GM10266 (cell line): ENCODE data around the gene ZNF502.
"Not testable (repeated sequence)": the region's sequence is repeated elsewhere in the genome, so short reads cannot be mapped to it uniquely, and the experiment has no call there.

Experiments
- DNase-seq: peaks from one replicate; pipeline ENCODE4 v3.0.0; 2012; ENCODE audit errors: extremely low spot score
- TF ChIP-seq, protein P1 (sequence below): IDR thresholded peaks from 2 replicates; pipeline ENCODE4 v1.5.1; 2012; ENCODE audit warnings: mild to moderate bottlenecking, low read depth; ENCODE audit not compliant: control insufficient read depth, insufficient read depth; ENCODE audit errors: missing control alignments

ZNF502 gene

DNA sequence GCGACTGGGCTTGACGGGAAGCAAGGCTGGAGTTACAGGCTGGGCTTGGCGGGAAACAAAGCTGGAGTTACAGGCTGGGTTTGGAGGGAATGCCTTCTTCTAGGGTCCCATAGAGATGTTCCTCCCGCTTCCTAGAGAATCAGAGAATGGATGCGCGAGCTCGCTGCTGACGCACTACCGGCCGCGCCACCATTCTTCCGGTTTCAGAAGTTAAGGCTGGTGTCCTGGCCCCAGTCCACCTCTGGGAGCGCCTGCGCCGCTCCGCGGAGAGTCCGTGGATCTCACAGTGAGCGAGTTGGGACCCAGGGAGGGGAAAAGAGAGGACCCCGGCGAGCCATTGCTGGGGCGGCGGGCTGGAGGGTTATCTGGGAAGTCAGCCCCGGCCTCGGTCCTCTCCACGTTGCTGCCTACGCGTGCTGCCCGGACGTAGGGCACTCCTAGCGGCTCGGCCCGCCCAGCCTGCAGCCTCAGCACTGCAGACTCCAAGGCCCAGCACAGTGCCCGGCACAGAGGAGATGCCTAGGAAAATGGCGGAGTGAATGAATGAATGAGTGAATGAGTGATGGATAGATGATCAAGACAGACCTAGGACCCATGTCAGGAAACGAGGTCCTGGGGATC is at the start of gene ZNF502:
Gene ZNF502 (plus strand): TSS at position 206 of the 621 bp plus-strand sequence. CDS start 7,602 bp downstream, outside the sequence.
- peak; percentile 38 for DNase-seq
- TF ChIP-seq, protein P1, sequence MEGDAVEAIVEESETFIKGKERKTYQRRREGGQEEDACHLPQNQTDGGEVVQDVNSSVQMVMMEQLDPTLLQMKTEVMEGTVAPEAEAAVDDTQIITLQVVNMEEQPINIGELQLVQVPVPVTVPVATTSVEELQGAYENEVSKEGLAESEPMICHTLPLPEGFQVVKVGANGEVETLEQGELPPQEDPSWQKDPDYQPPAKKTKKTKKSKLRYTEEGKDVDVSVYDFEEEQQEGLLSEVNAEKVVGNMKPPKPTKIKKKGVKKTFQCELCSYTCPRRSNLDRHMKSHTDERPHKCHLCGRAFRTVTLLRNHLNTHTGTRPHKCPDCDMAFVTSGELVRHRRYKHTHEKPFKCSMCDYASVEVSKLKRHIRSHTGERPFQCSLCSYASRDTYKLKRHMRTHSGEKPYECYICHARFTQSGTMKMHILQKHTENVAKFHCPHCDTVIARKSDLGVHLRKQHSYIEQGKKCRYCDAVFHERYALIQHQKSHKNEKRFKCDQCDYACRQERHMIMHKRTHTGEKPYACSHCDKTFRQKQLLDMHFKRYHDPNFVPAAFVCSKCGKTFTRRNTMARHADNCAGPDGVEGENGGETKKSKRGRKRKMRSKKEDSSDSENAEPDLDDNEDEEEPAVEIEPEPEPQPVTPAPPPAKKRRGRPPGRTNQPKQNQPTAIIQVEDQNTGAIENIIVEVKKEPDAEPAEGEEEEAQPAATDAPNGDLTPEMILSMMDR: no peak

DNA sequence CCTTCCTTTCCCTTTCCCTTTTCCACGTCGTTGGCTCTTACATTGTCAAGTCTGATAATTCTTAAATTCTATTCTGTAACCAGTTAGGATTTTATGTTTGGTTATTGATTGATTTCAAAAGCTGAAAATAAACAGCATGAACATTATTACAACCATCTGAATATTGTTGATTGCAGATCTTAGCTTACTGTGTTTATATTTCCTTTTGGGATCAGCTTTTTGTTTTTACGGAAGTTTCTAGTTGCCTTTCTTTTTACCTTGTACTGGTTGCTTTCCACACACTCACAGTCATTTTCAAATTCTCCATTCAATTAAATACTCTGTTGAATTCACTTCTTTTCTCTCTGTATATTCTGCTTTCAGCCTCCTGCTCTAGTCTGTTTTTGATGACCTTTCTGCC is 47.3 kb upstream of the ZNF502 start:
- TF ChIP-seq, protein P1: no peak
- DNase-seq: no peak

DNA sequence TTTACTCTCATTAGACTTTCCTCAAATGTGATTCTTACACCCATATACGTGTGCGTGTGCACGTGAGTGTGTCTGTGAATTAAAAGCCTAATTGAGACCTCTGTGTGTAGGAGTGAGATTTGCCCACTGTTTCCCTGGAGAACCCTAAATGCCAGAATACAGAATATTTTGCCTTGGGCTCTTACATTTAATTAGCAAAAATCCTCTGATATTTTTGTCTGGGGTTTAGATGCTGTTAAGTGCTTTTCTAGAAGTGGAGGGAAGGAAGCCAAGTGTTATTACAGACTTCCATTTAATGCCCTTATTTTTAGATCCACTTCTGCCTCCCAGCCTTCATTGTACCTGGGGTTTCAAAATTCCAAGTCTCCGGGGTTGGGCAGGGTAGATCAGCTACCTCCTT is 46.1 kb upstream of the ZNF502 start:
- TF ChIP-seq, protein P1: no peak

DNA sequence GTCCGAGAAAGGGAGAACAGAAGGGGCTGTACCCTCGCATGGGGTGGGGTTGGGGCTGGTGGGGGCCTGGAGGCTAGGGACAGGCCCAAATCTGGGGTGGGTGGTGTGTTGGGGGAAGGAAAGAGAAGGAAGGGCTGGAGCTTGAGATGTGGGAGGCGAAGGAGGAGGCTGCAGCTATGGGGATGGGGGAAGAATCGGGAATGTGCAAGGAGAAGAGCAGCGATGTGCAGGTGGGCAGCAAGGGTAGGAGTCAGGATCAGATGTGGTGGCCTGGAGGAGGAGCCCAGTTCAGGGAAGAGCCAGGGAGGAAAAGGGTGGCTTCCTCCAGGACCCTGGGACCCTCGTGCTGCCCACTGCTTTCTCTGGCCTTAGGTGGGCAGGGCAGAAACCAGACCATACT is 42.7 kb upstream of the ZNF502 start:
- TF ChIP-seq, protein P1: no peak
- no peak for DNase-seq

More for the DNA sequence above, 46.1 kb upstream of the ZNF502 start:
- DNase-seq: no peak

DNA sequence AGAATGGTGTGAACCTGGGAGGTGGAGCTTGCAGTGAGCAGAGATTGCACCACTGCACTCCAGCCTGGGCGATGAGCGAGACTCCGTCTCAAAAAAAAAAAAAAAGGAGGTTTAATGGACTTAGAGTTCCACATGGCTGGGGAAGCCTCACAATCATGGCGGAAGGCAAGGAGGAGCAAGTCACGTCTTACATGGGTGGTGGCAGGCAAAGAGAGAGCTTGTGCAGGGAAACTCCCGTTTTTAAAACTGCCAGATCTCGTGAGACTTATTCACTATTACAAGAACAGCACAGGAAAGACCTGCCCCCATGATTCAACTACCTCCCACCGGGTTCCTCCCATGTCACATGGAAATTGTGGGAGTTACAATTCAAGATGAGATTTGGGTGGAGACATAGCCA is 39.0 kb upstream of the ZNF502 start:
- not testable (repeated sequence) for DNase-seq

DNA sequence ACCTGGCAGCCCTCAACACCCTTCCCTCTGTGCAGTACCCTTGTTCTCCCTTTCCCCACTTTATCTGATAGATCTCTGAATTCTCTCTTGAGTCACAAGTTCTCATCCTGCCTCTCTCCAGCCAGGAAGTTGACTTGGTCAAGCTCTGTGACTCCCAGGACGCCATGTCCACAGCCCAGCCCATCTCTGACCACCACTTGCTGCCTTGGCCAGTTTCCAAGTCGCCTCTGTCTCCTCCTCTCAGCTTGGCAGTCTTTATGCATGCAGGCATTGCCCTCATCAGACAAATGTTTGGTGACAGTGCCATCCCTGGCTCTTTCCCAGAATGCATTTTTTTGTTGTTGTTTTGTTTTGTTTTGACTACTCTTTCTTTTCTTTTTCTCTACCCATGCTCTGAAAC is 38.2 kb upstream of the ZNF502 start:
- TF ChIP-seq, protein P1: no peak
- no peak for DNase-seq

DNA sequence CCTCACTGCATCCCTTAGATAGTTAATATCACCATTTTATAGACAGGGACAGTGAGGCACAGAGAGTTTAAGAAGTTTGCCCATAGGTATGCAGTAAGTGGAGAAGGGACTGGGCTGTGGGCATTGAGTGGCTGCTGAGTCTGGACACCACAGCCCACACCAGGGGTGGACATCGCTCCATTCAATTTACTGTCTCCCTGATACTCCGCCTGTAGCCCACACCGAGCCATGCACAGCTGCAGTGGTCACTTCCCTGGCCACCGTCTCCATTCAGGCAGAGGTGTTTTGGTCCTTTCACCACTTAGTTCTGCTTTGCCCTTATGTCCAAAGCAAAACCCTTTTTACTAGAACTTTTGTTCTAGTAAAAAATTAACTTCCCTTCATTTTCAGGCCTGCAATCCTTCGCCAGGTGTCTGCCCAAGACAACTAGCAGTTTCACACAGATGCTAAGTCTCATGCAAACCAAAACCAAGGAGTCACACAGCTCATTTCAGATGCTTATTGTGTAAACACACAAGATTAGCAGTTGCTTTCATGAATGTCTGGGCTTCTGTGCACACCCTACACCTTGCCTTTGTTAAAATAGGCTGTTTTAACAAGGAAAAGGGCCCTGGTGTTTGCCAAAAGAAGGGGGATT is 33.9 kb upstream of the ZNF502 start:
- TF ChIP-seq, protein P1: no peak
- DNase-seq: no peak
